ENCODE results near the gene FEV. TPM values are rescaled to one million over a fixed set of nuclear protein-coding genes. Genes with fewer than 3 reads are reported as not detected.

FEV gene
- total RNA-seq, 4 donors from 2014 or later: 2.1 TPM; not detected in 3

- Histone ChIP-seq H3K27ac (no peak overlapping the region), H3K36me3 (no peaks in the 10 kb centered on the region), H3K4me3 (peak overlapping the region in 1 of 4 donors; percentile 59), H3K27me3 (peaks cover 32 to 100% (median 59%) of the 10 kb centered on the region in 4 donors), H3K9me3 (no peaks in the 10 kb centered on the region), H3K4me1 (peaks cover 29 to 57% (median 35%) of the 10 kb centered on the region in 3 donors)
- WGBS, 2 donors: 8 to 9% methylated on average over 7 to 15 of the region's 28 CpGs
- no peak for DNase-seq
- intact Hi-C loops (cut with DNase I): no loop called here
- no peak for TF ChIP-seq CTCF (IDR thresholded peaks at IDR 0.05)
These were observed 2.3 kb downstream of the FEV start for GRCh38 chr2:218982586-218983262.

- no peak for DNase-seq
- H3K4me1 ChIP-seq: peaks cover 29 to 57% (median 35%) of the 10 kb centered on the region in 3 donors
- WGBS, 2 donors: 0 to 2% methylated on average over 1 to 21 of the region's 69 CpGs
- peaks cover 32 to 100% (median 59%) of the 10 kb centered on the region in 4 donors for H3K27me3 ChIP-seq
- intact Hi-C loops (cut with DNase I): no loop called here
- peak overlapping the region in 3 of 4 donors; percentile 13 to 59 (median 31) for H3K4me3 ChIP-seq
- H3K36me3 ChIP-seq: no peaks in the 10 kb centered on the region
- no peak overlapping the region for H3K27ac ChIP-seq
- no peak for TF ChIP-seq CTCF (IDR thresholded peaks at IDR 0.05)
- TF ChIP-seq POLR2A (IDR thresholded peaks at IDR 0.05): no peak
- H3K9me3 ChIP-seq: no peaks in the 10 kb centered on the region
These were observed 3.0 kb downstream of the FEV start for GRCh38 chr2:218981881-218982585.

- Histone ChIP-seq H3K9me3 (no peaks in the 10 kb centered on the region), H3K4me3 (peak overlapping the region in 3 of 4 donors; percentile 13 to 59 (median 31)), H3K36me3 (no peaks in the 10 kb centered on the region), H3K27me3 (peaks cover 32 to 100% (median 55%) of the 10 kb centered on the region in 4 donors), H3K27ac (no peak overlapping the region), H3K4me1 (peaks cover 29 to 57% (median 35%) of the 10 kb centered on the region in 3 donors)
- TF ChIP-seq CTCF (IDR thresholded peaks at IDR 0.05) (no peak), POLR2A (IDR thresholded peaks at IDR 0.05) (no peak)
- intact Hi-C loops (cut with DNase I): no loop called here
- 1 to 5% methylated on average over 5 to 20 of the region's 46 CpGs for WGBS, 2 donors
- no peak for DNase-seq
These were observed 3.5 kb downstream of the FEV start for GRCh38 chr2:218981390-218981880.

- DNase-seq: no peak
- peak overlapping the region in 2 of 4 donors; percentile 13 to 59 for H3K4me3 ChIP-seq
- no peak overlapping the region for H3K27ac ChIP-seq
- H3K4me1 ChIP-seq: peaks cover 29 to 57% (median 35%) of the 10 kb centered on the region in 3 donors
- H3K36me3 ChIP-seq: no peaks in the 10 kb centered on the region
- no peaks in the 10 kb centered on the region for H3K9me3 ChIP-seq
- H3K27me3 ChIP-seq: peaks cover 32 to 100% (median 50%) of the 10 kb centered on the region in 4 donors
- 5 to 6% methylated on average over 22 to 25 of the region's 26 CpGs for WGBS, 2 donors
- TF ChIP-seq CTCF (IDR thresholded peaks at IDR 0.05): no peak
- no peak for TF ChIP-seq POLR2A (IDR thresholded peaks at IDR 0.05)
- intact Hi-C loops (cut with DNase I): no loop called here
These were observed 4.1 kb downstream of the FEV start for GRCh38 chr2:218980735-218981389.

Measured in esophagus squamous epithelium (tissue), 5 donors.